Measurements from ENCODE around the gene LRRC4B. TPM values are rescaled to one million over a fixed set of nuclear protein-coding genes. Genes with fewer than 3 reads are reported as not detected.
A peak's percentile ranks its signal among the peaks of the same experiment; 100 is the strongest.

LRRC4B gene
- total RNA-seq, 6 experiments from 2014 or later = 0.22 to 1.2 (median 0.52) TPM

DNA sequence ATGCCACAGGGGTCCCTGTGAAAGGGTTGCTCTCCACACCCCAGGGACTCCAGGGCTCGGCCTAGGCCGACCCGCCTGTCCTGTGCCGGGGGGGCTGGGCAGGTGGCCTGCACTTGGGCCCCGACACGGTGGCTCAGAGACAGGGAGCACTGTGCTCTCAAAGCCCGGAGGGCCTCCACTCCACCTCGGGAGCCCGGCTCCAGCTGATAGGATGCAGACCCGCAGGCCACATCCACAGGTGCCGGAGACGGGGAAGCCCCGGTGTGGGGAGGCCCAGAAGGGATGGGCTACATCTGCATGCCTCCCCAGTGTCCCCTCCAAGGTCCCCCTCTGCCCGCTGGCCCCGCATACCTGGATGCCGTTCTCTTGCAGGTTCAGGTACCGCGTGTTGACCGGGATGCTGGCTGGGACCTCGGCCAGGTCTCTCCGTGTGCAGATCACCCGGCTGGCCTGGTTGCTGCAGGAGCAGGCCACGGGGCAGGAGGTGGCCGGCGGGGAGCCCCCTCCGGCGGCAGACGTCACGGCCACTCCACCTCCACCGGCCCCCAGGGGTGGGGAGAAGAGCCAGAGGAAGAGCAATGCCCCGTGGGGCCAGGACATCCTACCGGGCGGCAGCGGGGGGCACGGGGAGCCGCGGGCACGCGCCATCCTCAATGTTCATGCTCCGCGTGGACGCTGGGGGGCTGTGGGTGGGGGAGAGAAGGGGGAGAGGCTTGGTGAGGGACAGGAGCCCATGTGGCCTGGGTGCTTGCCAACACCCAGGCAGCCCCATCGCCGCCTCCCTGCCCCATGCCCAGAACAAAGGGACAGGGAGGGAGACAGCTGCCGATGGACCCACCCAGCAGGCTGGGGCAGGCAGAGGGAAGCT lies 19.8 kb downstream of the LRRC4B start:
- intact Hi-C loops (cut with DNase I) = no loop called here
- no peak for DNase-seq
- TF ChIP-seq, protein P1, sequence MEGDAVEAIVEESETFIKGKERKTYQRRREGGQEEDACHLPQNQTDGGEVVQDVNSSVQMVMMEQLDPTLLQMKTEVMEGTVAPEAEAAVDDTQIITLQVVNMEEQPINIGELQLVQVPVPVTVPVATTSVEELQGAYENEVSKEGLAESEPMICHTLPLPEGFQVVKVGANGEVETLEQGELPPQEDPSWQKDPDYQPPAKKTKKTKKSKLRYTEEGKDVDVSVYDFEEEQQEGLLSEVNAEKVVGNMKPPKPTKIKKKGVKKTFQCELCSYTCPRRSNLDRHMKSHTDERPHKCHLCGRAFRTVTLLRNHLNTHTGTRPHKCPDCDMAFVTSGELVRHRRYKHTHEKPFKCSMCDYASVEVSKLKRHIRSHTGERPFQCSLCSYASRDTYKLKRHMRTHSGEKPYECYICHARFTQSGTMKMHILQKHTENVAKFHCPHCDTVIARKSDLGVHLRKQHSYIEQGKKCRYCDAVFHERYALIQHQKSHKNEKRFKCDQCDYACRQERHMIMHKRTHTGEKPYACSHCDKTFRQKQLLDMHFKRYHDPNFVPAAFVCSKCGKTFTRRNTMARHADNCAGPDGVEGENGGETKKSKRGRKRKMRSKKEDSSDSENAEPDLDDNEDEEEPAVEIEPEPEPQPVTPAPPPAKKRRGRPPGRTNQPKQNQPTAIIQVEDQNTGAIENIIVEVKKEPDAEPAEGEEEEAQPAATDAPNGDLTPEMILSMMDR (IDR thresholded peaks at IDR 0.05) = no peak
- TF ChIP-seq POLR2A (IDR thresholded peaks at IDR 0.05) = no peak

DNA sequence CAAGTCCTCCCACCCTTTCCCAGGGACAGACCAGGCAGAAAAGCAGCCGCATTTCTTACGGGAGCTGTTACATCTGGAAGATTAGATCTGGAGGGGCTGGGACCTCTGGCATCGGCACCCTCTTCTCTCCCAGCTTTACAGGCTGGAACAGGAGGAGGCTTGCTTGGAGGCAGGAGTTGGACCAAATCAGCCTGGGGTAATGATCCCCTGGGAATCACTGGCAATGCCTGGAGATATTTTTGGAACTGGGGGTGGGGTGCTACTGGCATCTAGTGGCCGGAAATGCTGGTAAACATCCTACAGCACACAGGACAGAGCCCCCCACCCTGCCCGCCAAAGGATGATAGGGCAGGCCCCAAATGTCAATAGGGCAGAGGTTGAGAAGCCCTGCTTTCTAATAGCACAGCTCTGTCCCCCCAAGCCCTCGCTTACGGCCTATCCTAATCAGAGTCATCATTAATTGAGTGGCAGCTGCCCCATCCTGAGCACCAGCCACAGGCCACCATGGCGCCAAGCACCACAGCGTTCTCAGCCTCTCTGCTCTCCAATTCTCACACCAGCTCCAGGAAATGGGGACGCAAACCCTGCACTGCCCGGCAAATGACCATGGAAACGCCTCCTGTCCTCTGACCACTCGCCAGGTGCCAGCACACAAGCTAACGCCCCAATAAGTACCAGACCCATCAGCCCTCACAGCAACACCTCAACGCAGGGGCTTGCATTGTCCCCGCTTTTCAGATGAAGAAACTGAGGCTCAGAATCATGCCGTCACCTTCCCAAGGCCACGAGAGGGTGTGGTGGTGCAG lies 20.6 kb downstream of the LRRC4B start:
- Histone ChIP-seq H3K36me3 (no peaks in the 10 kb centered on the region), H3K9me3 (no peaks in the 10 kb centered on the region), H3K4me1 (no peaks in the 10 kb centered on the region), H3K27me3 (no peaks in the 10 kb centered on the region), H3K4me3 (no peak overlapping the region), H3K27ac (no peak overlapping the region)
- DNase-seq (no peak), ATAC-seq (no peak)
- intact Hi-C loops (cut with DNase I) = no loop called here
- WGBS (ENCODE audit: insufficient coverage, low coverage, low lambda C conversion rate, missing lambda C conversion rate) = 48% methylated on average over 8 of the region's 18 CpGs
- TF ChIP-seq POLR2A (IDR thresholded peaks at IDR 0.05) = no peak
- TF ChIP-seq, protein P1 (IDR thresholded peaks at IDR 0.05) = no peak

More for the DNA sequence above, 19.8 kb downstream of the LRRC4B start:
- H3K4me1 ChIP-seq = no peaks in the 10 kb centered on the region
- no peaks in the 10 kb centered on the region for H3K36me3 ChIP-seq
- no peak overlapping the region for H3K4me3 ChIP-seq
- no peaks in the 10 kb centered on the region for H3K27me3 ChIP-seq
- H3K9me3 ChIP-seq = no peaks in the 10 kb centered on the region
- no peak overlapping the region for H3K27ac ChIP-seq
- ATAC-seq = peak in 1 of 4 donors; percentile 9
- no CpG with 5 or more reads among the region's 45 CpGs for WGBS (ENCODE audit: insufficient coverage, low coverage, low lambda C conversion rate, missing lambda C conversion rate)

DNA sequence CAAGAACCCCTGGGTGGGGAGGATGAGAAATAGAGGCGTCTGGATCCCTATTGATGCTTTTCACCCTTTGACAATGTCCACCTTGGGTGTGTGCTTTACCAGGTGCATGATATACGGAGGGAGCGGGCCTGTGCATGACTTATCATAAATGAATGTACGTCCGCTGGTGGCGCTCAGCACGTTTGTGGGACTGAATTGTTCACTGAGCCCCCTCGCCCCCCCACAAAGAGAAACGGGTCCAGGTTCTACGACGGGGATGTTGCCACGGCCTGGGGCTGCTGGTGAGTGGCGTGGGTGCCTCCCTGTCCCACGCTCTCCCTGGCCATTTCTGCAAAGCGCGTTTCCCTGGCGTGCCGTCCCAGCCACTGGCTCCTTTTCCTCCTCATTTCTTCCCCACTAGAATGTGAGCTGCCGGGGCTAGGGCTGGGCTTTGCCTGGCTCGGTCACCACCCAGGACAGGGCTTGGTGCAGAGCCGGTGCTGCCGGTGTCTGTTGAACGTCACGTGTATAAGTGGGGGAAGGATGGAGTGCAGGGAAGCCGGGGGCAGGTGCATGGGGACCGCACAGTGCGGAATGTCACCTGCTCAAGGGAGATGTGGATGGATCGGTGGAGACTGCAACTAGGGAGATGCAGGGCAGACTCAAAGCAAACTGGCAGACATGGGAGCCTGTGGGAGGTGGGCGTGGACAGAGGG lies 21.6 kb downstream of the LRRC4B start:
- ATAC-seq = no peak
- WGBS (ENCODE audit: insufficient coverage, low coverage, low lambda C conversion rate, missing lambda C conversion rate) = 62% methylated on average over 16 of the region's 29 CpGs

DNA sequence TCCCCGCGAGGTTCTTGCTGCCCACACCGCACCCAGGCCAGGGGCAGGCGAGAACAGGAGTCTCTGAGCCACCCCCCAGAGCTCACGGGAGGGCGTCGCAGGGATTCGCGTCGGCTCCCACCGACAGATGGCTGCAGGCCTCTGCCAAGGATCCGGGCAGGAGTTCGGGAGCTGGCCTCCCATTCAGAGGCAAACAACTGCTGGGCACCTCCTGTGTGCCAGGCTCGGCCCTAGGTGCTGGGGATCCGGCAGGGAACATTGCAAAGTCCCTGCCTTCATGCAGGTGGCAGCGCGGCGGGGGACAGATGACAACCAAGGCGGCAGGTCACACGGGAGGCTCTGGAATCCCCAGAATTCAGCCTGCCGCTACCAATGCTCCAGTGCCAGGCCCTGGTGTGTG lies 25.3 kb downstream of the LRRC4B start:
- Histone ChIP-seq H3K27ac (no peak overlapping the region), H3K36me3 (no peaks in the 10 kb centered on the region), H3K27me3 (no peaks in the 10 kb centered on the region), H3K4me3 (no peak overlapping the region), H3K4me1 (no peaks in the 10 kb centered on the region), H3K9me3 (no peaks in the 10 kb centered on the region)
- intact Hi-C loops (cut with DNase I) = no loop called here
- TF ChIP-seq, protein P1 (IDR thresholded peaks at IDR 0.05) = no peak
- TF ChIP-seq POLR2A (IDR thresholded peaks at IDR 0.05) = no peak
- WGBS (ENCODE audit: insufficient coverage, low coverage, low lambda C conversion rate, missing lambda C conversion rate) = 89% methylated on average over 3 of the region's 21 CpGs
- DNase-seq = no peak
- ATAC-seq = no peak

More for the DNA sequence above, 21.6 kb downstream of the LRRC4B start:
- no peak for DNase-seq
- H3K27ac ChIP-seq = no peak overlapping the region
- no peaks in the 10 kb centered on the region for H3K4me1 ChIP-seq
- intact Hi-C loops (cut with DNase I) = no loop called here
- no peak overlapping the region for H3K4me3 ChIP-seq
- no peaks in the 10 kb centered on the region for H3K27me3 ChIP-seq
- TF ChIP-seq POLR2A (IDR thresholded peaks at IDR 0.05) = no peak
- TF ChIP-seq, protein P1 (IDR thresholded peaks at IDR 0.05) = no peak
- no peaks in the 10 kb centered on the region for H3K36me3 ChIP-seq
- H3K9me3 ChIP-seq = no peaks in the 10 kb centered on the region
